ENCODE measurements around the gene IRF8.
"Not testable (repeated sequence)": the region's sequence is repeated elsewhere in the genome, so short reads cannot be mapped to it uniquely, and the experiment has no call there.

The IRF8 gene

GRCh38 chr16:85854935-85855334, 44.0 kb upstream of the IRF8 start:
- no peak for DNase-seq (ENCODE audit: low spot score)
- in situ Hi-C loops (cut with MboI; ENCODE audit: low sequenced_read_pairs, unreplicated experiment), result no loop called here
- no peak for TF ChIP-seq CTCF (IDR thresholded peaks at IDR 0.05; ENCODE audit: borderline replicate concordance, control extremely low read depth, extremely low read depth, insufficient read depth, missing control alignments)

- in situ Hi-C loops (cut with MboI; ENCODE audit: low sequenced_read_pairs, unreplicated experiment), result no loop called here
- no peak for DNase-seq (ENCODE audit: low spot score)
- no peak for TF ChIP-seq CTCF (IDR thresholded peaks at IDR 0.05; ENCODE audit: borderline replicate concordance, control extremely low read depth, extremely low read depth, insufficient read depth, missing control alignments)
These were observed 42.9 kb upstream of the IRF8 start for GRCh38 chr16:85856079-85856478.

GRCh38 chr16:85856585-85856984, 42.4 kb upstream of the IRF8 start:
- in situ Hi-C loops (cut with MboI; ENCODE audit: low sequenced_read_pairs, unreplicated experiment), result no loop called here
- no peak for TF ChIP-seq CTCF (IDR thresholded peaks at IDR 0.05; ENCODE audit: borderline replicate concordance, control extremely low read depth, extremely low read depth, insufficient read depth, missing control alignments)
- no peak for DNase-seq (ENCODE audit: low spot score)

- in situ Hi-C loops (cut with MboI; ENCODE audit: low sequenced_read_pairs, unreplicated experiment), result no loop called here
- DNase-seq (ENCODE audit: low spot score), result no peak
- TF ChIP-seq CTCF (IDR thresholded peaks at IDR 0.05; ENCODE audit: borderline replicate concordance, control extremely low read depth, extremely low read depth, insufficient read depth, missing control alignments), result no peak
These were observed 41.6 kb upstream of the IRF8 start for GRCh38 chr16:85857406-85857805.

GRCh38 chr16:85858571-85858970, 40.4 kb upstream of the IRF8 start:
- in situ Hi-C loops (cut with MboI; ENCODE audit: low sequenced_read_pairs, unreplicated experiment); DNase-seq (ENCODE audit: low spot score): not testable (repeated sequence)

- no peak for DNase-seq (ENCODE audit: low spot score)
- in situ Hi-C loops (cut with MboI; ENCODE audit: low sequenced_read_pairs, unreplicated experiment), result no loop called here
- TF ChIP-seq CTCF (IDR thresholded peaks at IDR 0.05; ENCODE audit: borderline replicate concordance, control extremely low read depth, extremely low read depth, insufficient read depth, missing control alignments), result no peak
These were observed 39.8 kb upstream of the IRF8 start for GRCh38 chr16:85858984-85859817.

GRCh38 chr16:85859818-85860125, 39.2 kb upstream of the IRF8 start:
- in situ Hi-C loops (cut with MboI; ENCODE audit: low sequenced_read_pairs, unreplicated experiment), result no loop called here
- no peak for TF ChIP-seq CTCF (IDR thresholded peaks at IDR 0.05; ENCODE audit: borderline replicate concordance, control extremely low read depth, extremely low read depth, insufficient read depth, missing control alignments)
- no peak for DNase-seq (ENCODE audit: low spot score)
